ENCODE data around the gene RTL9.

- TF ChIP-seq CTCF (IDR thresholded peaks at IDR 0.05) (no peak), POLR2A (IDR thresholded peaks at IDR 0.05) (no peak)
Observed at GRCh38 chrX:110321081-110321480, 37.6 kb upstream of the RTL9 start.
